H9 (cell line): ENCODE data around the gene KRT84. TPM values are rescaled to one million over a fixed set of nuclear protein-coding genes. Genes with fewer than 3 reads are reported as not detected.
A peak's percentile ranks its signal among the peaks of the same experiment; 100 is the strongest.

Source experiments
- DNase-seq: peaks from one replicate; pipeline ENCODE4 v3.0.0-alpha.2; 2017
- H2AFZ ChIP-seq: one replicate; pipeline ENCODE4 v1.6.1; 2013; ENCODE audit warnings: mild to moderate bottlenecking, low read length, control low read depth, moderate library complexity
- H2AK5ac ChIP-seq: 2 replicates; pipeline ENCODE4 v1.6.1; 2013; ENCODE audit warnings: low read length, control low read depth, mixed read lengths; ENCODE audit not compliant: insufficient read length
- H2BK120ac ChIP-seq: one replicate; pipeline ENCODE4 v1.6.1; 2013; ENCODE audit warnings: low read depth, mild to moderate bottlenecking, low read length, control low read depth, inconsistent platforms; ENCODE audit not compliant: poor library complexity, severe bottlenecking
- H2BK12ac ChIP-seq: 2 replicates; pipeline ENCODE4 v1.6.1; 2013; ENCODE audit warnings: low read length, control low read depth, mixed read lengths, low read depth; ENCODE audit not compliant: insufficient read length
- H2BK15ac ChIP-seq: 2 replicates; pipeline ENCODE4 v1.6.1; 2013; ENCODE audit warnings: low read depth, low read length, control low read depth
- H2BK20ac ChIP-seq: one replicate; pipeline ENCODE4 v1.6.1; 2013; ENCODE audit warnings: low read depth, mild to moderate bottlenecking, low read length, control low read depth, inconsistent platforms; ENCODE audit not compliant: poor library complexity, severe bottlenecking
- H2BK5ac ChIP-seq: 2 replicates; pipeline ENCODE4 v1.6.1; 2013; ENCODE audit warnings: low read length, control low read depth, mixed read lengths; ENCODE audit not compliant: insufficient read length
- H3K14ac ChIP-seq: 2 replicates; pipeline ENCODE4 v1.6.1; 2013; ENCODE audit warnings: low read length, control low read depth; ENCODE audit not compliant: insufficient read depth
- H3K18ac ChIP-seq: 2 replicates; pipeline ENCODE4 v1.6.1; 2013; ENCODE audit warnings: low read depth, mild to moderate bottlenecking, mixed read lengths, low read length, control low read depth; ENCODE audit not compliant: insufficient read length
- H3K23ac ChIP-seq: 2 replicates; pipeline ENCODE4 v1.6.1; 2013; ENCODE audit warnings: low read length, control low read depth, mixed read lengths, low read depth; ENCODE audit not compliant: insufficient read length
- H3K23me2 ChIP-seq: 2 replicates; pipeline ENCODE4 v1.6.1; 2013; ENCODE audit warnings: low read depth, mild to moderate bottlenecking, mixed read lengths, low read length, control low read depth; ENCODE audit not compliant: insufficient read length, poor library complexity, severe bottlenecking
- H3K27ac ChIP-seq: 2 replicates; pipeline ENCODE4 v1.5.1; 2013; ENCODE audit warnings: low read length, control low read depth, mixed read lengths, low read depth; ENCODE audit not compliant: insufficient read length
- H3K27me3 ChIP-seq: 2 replicates; pipeline ENCODE4 v1.6.1; 2013; ENCODE audit warnings: low read length, control low read depth, inconsistent platforms; ENCODE audit not compliant: insufficient read depth
- H3K4ac ChIP-seq: 2 replicates; pipeline ENCODE4 v1.6.1; 2013; ENCODE audit warnings: low read depth, mild to moderate bottlenecking, control low read depth, inconsistent platforms, low read length, moderate library complexity
- H3K4me1 ChIP-seq: 2 replicates; pipeline ENCODE4 v1.6.1; 2013; ENCODE audit warnings: low read length, control low read depth, inconsistent platforms; ENCODE audit not compliant: insufficient read depth
- H3K4me2 ChIP-seq: 2 replicates; pipeline ENCODE4 v1.6.1; 2013; ENCODE audit warnings: low read length, control low read depth, mixed read lengths; ENCODE audit not compliant: insufficient read length, insufficient read depth
- H3K56ac ChIP-seq: 2 replicates; pipeline ENCODE4 v1.6.1; 2013; ENCODE audit warnings: low read depth, mild to moderate bottlenecking, mixed read lengths, low read length, control low read depth; ENCODE audit not compliant: insufficient read length
- H3K79me1 ChIP-seq: 2 replicates; pipeline ENCODE4 v1.6.1; 2013; ENCODE audit warnings: low read depth, mild to moderate bottlenecking, moderate library complexity, low read length, control low read depth, inconsistent platforms; ENCODE audit not compliant: insufficient read depth, poor library complexity, severe bottlenecking
- H3K79me2 ChIP-seq: 2 replicates; pipeline ENCODE4 v1.6.1; 2013; ENCODE audit warnings: low read length, control low read depth, inconsistent platforms; ENCODE audit not compliant: insufficient read depth
- H3K9ac ChIP-seq: 2 replicates; pipeline ENCODE4 v1.6.1; 2013; ENCODE audit warnings: low read length, control low read depth, mixed read lengths; ENCODE audit not compliant: insufficient read length; ENCODE audit errors: extremely low read depth
- H3K9me3 ChIP-seq: one replicate; pipeline ENCODE4 v1.6.1; 2013; ENCODE audit warnings: low read depth, low read length, inconsistent platforms; ENCODE audit not compliant: control insufficient read depth
- H3T11ph ChIP-seq: one replicate; pipeline ENCODE4 v1.6.1; 2013; ENCODE audit warnings: mild to moderate bottlenecking, low read length, control low read depth, inconsistent platforms
- H4K20me1 ChIP-seq: one replicate; pipeline ENCODE4 v1.6.1; 2013; ENCODE audit not compliant: control insufficient read depth, insufficient read length, insufficient read depth
- H4K5ac ChIP-seq: 2 replicates; pipeline ENCODE4 v1.6.1; 2013; ENCODE audit warnings: low read depth, mild to moderate bottlenecking, mixed read lengths, low read length, control low read depth; ENCODE audit not compliant: insufficient read length
- H4K8ac ChIP-seq: replicated peaks from 2 replicates; pipeline ENCODE4 v1.6.1; 2013; ENCODE audit warnings: low read length, control low read depth, mixed read lengths, low read depth; ENCODE audit not compliant: insufficient read length
- H4K91ac ChIP-seq: 2 replicates; pipeline ENCODE4 v1.6.1; 2013; ENCODE audit warnings: low read depth, mild to moderate bottlenecking, moderate library complexity, mixed read lengths, low read length, control low read depth; ENCODE audit not compliant: insufficient read length
- H3K27ac Mint-ChIP-seq, 3 experiments: 2 replicates in 2 of 3; 3 replicates in 1 of 3; pipeline ENCODE4 v1.8.0; 2020 to 2021; ENCODE audit warnings: mixed read lengths in 3 of 3, mild to moderate bottlenecking in 1 of 3, moderate library complexity in 1 of 3
- H3K27me3 Mint-ChIP-seq: 2 replicates; pipeline ENCODE4 v1.8.0; 2021; ENCODE audit warnings: low read depth, mild to moderate bottlenecking, moderate library complexity, mixed read lengths
- H3K36me3 Mint-ChIP-seq, 3 experiments: 2 replicates in 2 of 3; 3 replicates in 1 of 3; pipeline ENCODE4 v1.8.0; 2020 to 2021; ENCODE audit warnings: low read depth in 3 of 3, mixed read lengths in 3 of 3; ENCODE audit not compliant: insufficient read depth in 1 of 3
- H3K4me1 Mint-ChIP-seq, 2 experiments: 2 replicates each; pipeline ENCODE4 v1.8.0; 2020; ENCODE audit warnings: mixed read lengths in 2 of 2
- H3K4me3 Mint-ChIP-seq, 2 experiments: 2 replicates in 1 of 2; 3 replicates in 1 of 2; pipeline ENCODE4 v1.8.0; 2020 to 2021; ENCODE audit warnings: mild to moderate bottlenecking in 2 of 2, mixed read lengths in 2 of 2, moderate library complexity in 1 of 2
- H3K9me3 Mint-ChIP-seq, 2 experiments: 2 replicates in 1 of 2; 3 replicates in 1 of 2; pipeline ENCODE4 v1.8.0; 2020; ENCODE audit warnings: mild to moderate bottlenecking in 2 of 2, mixed read lengths in 2 of 2, moderate library complexity in 1 of 2
- WGBS: extraction: QIAGEN DNeasy Blood & Tissue Kit; methylation state at CpG from one replicate; pipeline ENCODE4 v1.1.7; 2013; ENCODE audit warnings: missing lambda C conversion rate, low lambda C conversion rate, mixed read lengths; ENCODE audit not compliant: insufficient read length; ENCODE audit errors: extremely low coverage; 5-methylcytosine and 5-hydroxymethylcytosine counted together
- total RNA-seq: library from RNA; stranded (reverse); gene quantifications from 2 replicates; pipeline ENCODE4 v1.2.1, GENCODE V29; 2021
- TF ChIP-seq, protein P1 (sequence below): fragments of 200-600 bp; sonication (generic); conservative IDR thresholded peaks from 3 replicates; pipeline ENCODE4 v1.8.0; 2021; ENCODE audit warnings: antibody characterized with exemption, mild to moderate bottlenecking

Gene KRT84
- total RNA-seq, 1 experiment from 2014 or later = not detected

DNA sequence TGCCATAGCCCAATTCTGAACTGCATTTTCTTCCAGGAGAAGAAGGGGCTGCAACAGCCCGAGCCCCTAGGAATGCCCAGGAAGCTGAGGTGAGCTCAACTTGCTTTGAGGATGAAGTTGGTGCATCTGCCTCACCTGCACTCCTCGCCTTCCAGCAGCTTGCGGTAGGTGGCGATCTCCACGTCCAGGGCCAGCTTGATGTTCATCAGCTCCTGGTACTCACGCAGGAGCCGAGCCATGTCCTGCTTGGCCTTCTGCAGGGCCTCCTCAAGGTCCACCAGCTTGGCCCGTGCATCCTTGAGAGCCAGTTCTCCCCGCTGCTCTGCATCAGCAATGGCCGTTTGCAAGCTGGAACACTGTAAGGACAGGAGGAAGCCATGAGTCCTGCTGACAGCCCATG lies 42.7 kb upstream of the KRT84 start:
- Histone ChIP-seq H4K5ac (no peak overlapping the region), H3K27me3 (no peaks in the 10 kb centered on the region), H3K9me3 (no peaks in the 10 kb centered on the region), H4K20me1 (no peaks in the 10 kb centered on the region), H3K56ac (no peak overlapping the region), H3K23ac (no peak overlapping the region), H2BK12ac (no peak overlapping the region), H3K9ac (no peak overlapping the region), H4K91ac (no peak overlapping the region), H2AFZ (no peak overlapping the region), H3K79me2 (no peaks in the 10 kb centered on the region), H2BK20ac (no peak overlapping the region), H2BK120ac (no peak overlapping the region), H3K4me1 (no peaks in the 10 kb centered on the region), H2AK5ac (no peak overlapping the region), H3K27ac (no peak overlapping the region), H3K23me2 (no peaks in the 10 kb centered on the region), H3K18ac (no peak overlapping the region), H4K8ac (no peak overlapping the region), H3K14ac (no peak overlapping the region), H2BK15ac (no peak overlapping the region), H3K79me1 (no peaks in the 10 kb centered on the region), H3T11ph (no peak overlapping the region), H3K4ac (no peak overlapping the region), H3K4me2 (no peak overlapping the region), H2BK5ac (no peak overlapping the region)
- H3K27me3 Mint-ChIP-seq = peaks cover 44% of the 10 kb centered on the region
- H3K4me1 Mint-ChIP-seq = peaks cover 6 to 12% of the 10 kb centered on the region in 2 experiments; a peak in 3 of 4 replicates
- no peak overlapping the region for H3K4me3 Mint-ChIP-seq
- TF ChIP-seq, protein P1, sequence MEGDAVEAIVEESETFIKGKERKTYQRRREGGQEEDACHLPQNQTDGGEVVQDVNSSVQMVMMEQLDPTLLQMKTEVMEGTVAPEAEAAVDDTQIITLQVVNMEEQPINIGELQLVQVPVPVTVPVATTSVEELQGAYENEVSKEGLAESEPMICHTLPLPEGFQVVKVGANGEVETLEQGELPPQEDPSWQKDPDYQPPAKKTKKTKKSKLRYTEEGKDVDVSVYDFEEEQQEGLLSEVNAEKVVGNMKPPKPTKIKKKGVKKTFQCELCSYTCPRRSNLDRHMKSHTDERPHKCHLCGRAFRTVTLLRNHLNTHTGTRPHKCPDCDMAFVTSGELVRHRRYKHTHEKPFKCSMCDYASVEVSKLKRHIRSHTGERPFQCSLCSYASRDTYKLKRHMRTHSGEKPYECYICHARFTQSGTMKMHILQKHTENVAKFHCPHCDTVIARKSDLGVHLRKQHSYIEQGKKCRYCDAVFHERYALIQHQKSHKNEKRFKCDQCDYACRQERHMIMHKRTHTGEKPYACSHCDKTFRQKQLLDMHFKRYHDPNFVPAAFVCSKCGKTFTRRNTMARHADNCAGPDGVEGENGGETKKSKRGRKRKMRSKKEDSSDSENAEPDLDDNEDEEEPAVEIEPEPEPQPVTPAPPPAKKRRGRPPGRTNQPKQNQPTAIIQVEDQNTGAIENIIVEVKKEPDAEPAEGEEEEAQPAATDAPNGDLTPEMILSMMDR = peak; percentile 48; the same call in 2 of the 3 replicates
- H3K27ac Mint-ChIP-seq = no peak overlapping the region
- H3K9me3 Mint-ChIP-seq = no peaks in the 10 kb centered on the region
- no CpG with 5 or more reads among the region's 10 CpGs for WGBS
- H3K36me3 Mint-ChIP-seq = no peaks in the 10 kb centered on the region
- peak; percentile 54 for DNase-seq
